Lung (tissue), 12 donors: ENCODE results near the gene RGMA. TPM values are rescaled to one million over a fixed set of nuclear protein-coding genes. Genes with fewer than 3 reads are reported as not detected.

Experiments
- ATAC-seq: fragments of 200-7000 bp; cut with Tn5 transposase; one replicate; pipeline ENCODE4 v1.9.1; 2020; ENCODE audit warnings: moderate number of reproducible peaks; ENCODE audit not compliant: insufficient read depth, low FRiP score
- DNase-seq, 3 donors: peaks; one replicate each; pipeline ENCODE4 v3.0.0-alpha.2; 2013 to 2017
- H3K27ac ChIP-seq, 2 donors: one replicate each; pipeline ENCODE4 v1.5.1; 2013; ENCODE audit warnings: mild to moderate bottlenecking in 2 of 2, moderate library complexity in 2 of 2, control low read depth in 1 of 2, inconsistent platforms in 1 of 2, low read depth in 1 of 2, low read length in 1 of 2
- H3K27me3 ChIP-seq, 3 donors: one replicate each; pipeline ENCODE4 v1.5.1; 2013; ENCODE audit warnings: low read length in 2 of 3; ENCODE audit not compliant: control insufficient read depth in 3 of 3, insufficient read depth in 3 of 3
- H3K36me3 ChIP-seq, 4 donors: one replicate each; pipeline ENCODE4 v1.5.1; 2013; ENCODE audit warnings: low read length in 4 of 4, mild to moderate bottlenecking in 1 of 4, moderate library complexity in 1 of 4; ENCODE audit not compliant: control insufficient read depth in 4 of 4, insufficient read depth in 4 of 4
- H3K4me1 ChIP-seq, 5 donors: one replicate each; pipeline ENCODE4 v1.5.1; 2013; ENCODE audit warnings: low read length in 5 of 5, mild to moderate bottlenecking in 2 of 5, moderate library complexity in 1 of 5; ENCODE audit not compliant: control insufficient read depth in 5 of 5, insufficient read depth in 5 of 5
- H3K4me3 ChIP-seq: one replicate; pipeline ENCODE4 v1.5.1; 2013; ENCODE audit warnings: mild to moderate bottlenecking, control low read depth, moderate library complexity
- H3K9ac ChIP-seq, 2 donors: one replicate each; pipeline ENCODE4 v1.5.1; 2013; ENCODE audit warnings: low read length in 2 of 2, control low read depth in 1 of 2; ENCODE audit not compliant: insufficient read depth in 1 of 2
- H3K9me3 ChIP-seq, 4 donors: one replicate each; pipeline ENCODE4 v1.5.1; 2013; ENCODE audit warnings: low read length in 3 of 4, mild to moderate bottlenecking in 1 of 4, moderate library complexity in 1 of 4; ENCODE audit not compliant: control insufficient read depth in 4 of 4, insufficient read depth in 3 of 4
- CTCF ChIP-seq: IDR thresholded peaks from 2 replicates; pipeline ENCODE4 v1.5.1; 2012; ENCODE audit warnings: mild to moderate bottlenecking; ENCODE audit errors: control extremely low read depth, extremely low read depth
- WGBS, 2 donors: extraction: QIAGEN DNeasy Blood & Tissue Kit; methylation state at CpG; one replicate each; pipeline ENCODE4 v1.1.7; 2013; 5-methylcytosine and 5-hydroxymethylcytosine counted together
- polyA plus RNA-seq, 2 donors: library from polyadenylated mRNA; stranded (reverse); fragments of 200-250 nt; gene quantifications; one replicate each; pipeline ENCODE4 v1.2.1, GENCODE V29; 2013
- total RNA-seq, 2 donors: library from RNA; depleted of rRNA in 1 of 2; stranded (reverse); fragments of >200 nt in 1 of 2; gene quantifications; one replicate each; pipeline ENCODE4 v1.2.1, GENCODE V29; 2014 to 2021
- donor health status: control.
- donor health status: control.
- donor health status: Bipolar disorder and iron deficiency.
- donor health status: healthy.
- donor health status: DM: yes; HTN: yes; CAD: no.

The RGMA gene
- total and polyA plus RNA-seq, 4 donors, result 2.3 to 11.3 (median 5.0) TPM

DNA sequence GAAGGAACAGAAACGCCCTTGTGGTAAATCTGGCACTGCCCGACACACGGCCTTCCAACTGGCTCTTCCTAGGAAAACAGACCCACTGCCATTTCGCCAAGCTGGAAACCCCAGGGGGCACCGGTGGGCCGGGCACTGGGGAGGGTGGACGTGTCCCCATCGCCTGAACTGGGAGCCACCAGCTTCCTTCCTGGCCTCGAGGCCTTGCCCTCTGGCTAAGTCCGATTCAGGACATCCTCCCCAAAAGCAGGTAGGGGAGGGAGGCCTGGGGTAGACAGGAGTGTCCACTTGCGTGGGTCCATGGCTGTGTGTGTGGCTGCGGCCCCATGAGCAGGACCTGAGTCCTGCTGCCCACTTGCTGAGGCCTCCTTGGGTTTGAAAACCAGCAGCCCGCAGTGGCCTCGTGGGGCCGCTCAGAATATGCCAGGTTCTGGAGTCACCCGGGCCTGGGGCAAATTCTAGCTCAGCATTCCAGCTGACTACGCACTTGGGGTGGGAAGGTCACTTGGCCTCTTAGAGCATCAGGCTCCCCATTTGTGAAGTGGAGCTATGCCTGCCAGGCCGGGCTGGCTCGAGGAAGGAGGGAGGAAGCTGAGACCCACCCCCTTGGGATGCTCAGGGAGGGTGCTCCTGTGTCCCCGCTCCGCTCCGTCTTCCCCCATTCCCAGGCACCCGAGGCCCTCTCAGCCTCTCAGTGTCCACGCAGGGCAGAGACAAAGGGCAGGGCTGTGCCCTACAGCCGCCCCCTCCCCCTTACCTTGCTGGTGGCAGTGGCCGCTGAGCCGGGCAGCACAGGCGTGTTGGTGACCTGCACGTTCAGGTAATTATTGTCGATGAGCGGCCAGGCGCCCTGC lies 37.5 kb downstream of the RGMA start:
- TF ChIP-seq CTCF, result no peak
- H3K4me1 ChIP-seq, result peaks cover 0 to 9% (median 4%) of the 10 kb centered on the region in 5 donors
- no peak overlapping the region for H3K27ac ChIP-seq
- H3K9me3 ChIP-seq, result peaks cover 0 to 1% (median 0%) of the 10 kb centered on the region in 4 donors
- 86 to 87% methylated on average over 30 to 32 of the region's 32 CpGs for WGBS, 2 donors
- ATAC-seq, result no peak
- H3K9ac ChIP-seq, result no peak overlapping the region
- no peaks in the 10 kb centered on the region for H3K27me3 ChIP-seq
- H3K36me3 ChIP-seq, result peaks cover 0 to 18% (median 3%) of the 10 kb centered on the region in 4 donors
- no peak overlapping the region for H3K4me3 ChIP-seq
- no peak for DNase-seq

GRCh38 chr15:93050648-93051047 lies 38.4 kb downstream of the RGMA start:
- no peak for TF ChIP-seq CTCF
- Histone ChIP-seq H3K27me3 (no peaks in the 10 kb centered on the region), H3K36me3 (peaks cover 0 to 25% (median 5%) of the 10 kb centered on the region in 4 donors), H3K9me3 (peaks cover 0 to 4% (median 0%) of the 10 kb centered on the region in 4 donors), H3K4me3 (no peak overlapping the region), H3K4me1 (peaks cover 0 to 9% (median 4%) of the 10 kb centered on the region in 5 donors), H3K9ac (no peak overlapping the region), H3K27ac (no peak overlapping the region)
- ATAC-seq (no peak), DNase-seq (no peak)
- 90 to 92% methylated on average over 13 of the region's 13 CpGs for WGBS, 2 donors

DNA sequence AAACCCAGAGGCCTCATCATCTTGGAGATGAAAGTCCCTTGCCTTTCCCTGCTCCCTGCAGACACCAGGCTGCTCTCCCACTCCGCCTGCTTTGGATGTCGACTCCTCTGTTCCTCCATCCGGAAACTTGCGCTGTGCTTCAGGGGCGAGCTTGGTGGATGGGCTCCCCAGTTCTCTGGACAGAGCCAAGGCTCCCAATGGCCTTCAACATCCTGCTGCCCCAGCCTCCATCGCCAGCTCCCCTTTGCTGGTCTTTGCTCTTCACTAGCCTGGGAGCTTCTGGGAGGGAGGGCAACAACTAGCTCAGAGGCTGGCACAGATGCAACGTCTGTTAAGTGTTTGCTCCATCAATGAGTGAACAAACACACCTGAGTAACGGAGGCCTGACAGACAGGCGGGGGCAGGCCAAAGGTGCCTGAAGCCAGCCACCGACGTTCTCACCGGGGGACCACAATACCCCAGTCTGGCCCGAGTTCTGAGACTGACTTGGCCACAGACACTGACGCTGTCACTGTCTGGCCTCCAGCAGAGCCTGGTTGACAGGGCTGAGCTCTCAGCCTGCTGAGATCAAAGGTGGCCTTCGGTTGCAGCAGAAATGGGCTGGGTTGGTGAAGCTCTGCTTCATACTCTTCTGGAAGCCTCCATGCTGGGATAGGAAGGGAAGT lies 39.0 kb downstream of the RGMA start:
- ATAC-seq (peak; percentile 22), DNase-seq (peak in 1 of 3 donors; percentile 37)
- no peak overlapping the region for H3K27ac ChIP-seq
- peaks cover 0 to 29% (median 5%) of the 10 kb centered on the region in 4 donors for H3K36me3 ChIP-seq
- H3K4me1 ChIP-seq, result peaks cover 0 to 9% (median 4%) of the 10 kb centered on the region in 5 donors
- no peaks in the 10 kb centered on the region for H3K27me3 ChIP-seq
- H3K9ac ChIP-seq, result no peak overlapping the region
- H3K9me3 ChIP-seq, result peaks cover 0 to 4% (median 0%) of the 10 kb centered on the region in 4 donors
- no peak overlapping the region for H3K4me3 ChIP-seq
- no peak for TF ChIP-seq CTCF
- 63 to 78% methylated on average over 15 of the region's 15 CpGs for WGBS, 2 donors
